HG03025 (cell line): ENCODE results near the gene MAK.
A peak's percentile ranks its signal among the peaks of the same experiment; 100 is the strongest.
"Not testable (repeated sequence)": the region's sequence is repeated elsewhere in the genome, so short reads cannot be mapped to it uniquely, and the experiment has no call there.

ENCODE experiments used
- ATAC-seq: cut with Tn5 transposase; IDR thresholded peaks from one replicate; pipeline ENCODE4 v1.9.1; 2021; ENCODE audit warnings: mild to moderate bottlenecking, moderate library complexity; ENCODE audit not compliant: unreplicated experiment, low FRiP score

Gene MAK

DNA sequence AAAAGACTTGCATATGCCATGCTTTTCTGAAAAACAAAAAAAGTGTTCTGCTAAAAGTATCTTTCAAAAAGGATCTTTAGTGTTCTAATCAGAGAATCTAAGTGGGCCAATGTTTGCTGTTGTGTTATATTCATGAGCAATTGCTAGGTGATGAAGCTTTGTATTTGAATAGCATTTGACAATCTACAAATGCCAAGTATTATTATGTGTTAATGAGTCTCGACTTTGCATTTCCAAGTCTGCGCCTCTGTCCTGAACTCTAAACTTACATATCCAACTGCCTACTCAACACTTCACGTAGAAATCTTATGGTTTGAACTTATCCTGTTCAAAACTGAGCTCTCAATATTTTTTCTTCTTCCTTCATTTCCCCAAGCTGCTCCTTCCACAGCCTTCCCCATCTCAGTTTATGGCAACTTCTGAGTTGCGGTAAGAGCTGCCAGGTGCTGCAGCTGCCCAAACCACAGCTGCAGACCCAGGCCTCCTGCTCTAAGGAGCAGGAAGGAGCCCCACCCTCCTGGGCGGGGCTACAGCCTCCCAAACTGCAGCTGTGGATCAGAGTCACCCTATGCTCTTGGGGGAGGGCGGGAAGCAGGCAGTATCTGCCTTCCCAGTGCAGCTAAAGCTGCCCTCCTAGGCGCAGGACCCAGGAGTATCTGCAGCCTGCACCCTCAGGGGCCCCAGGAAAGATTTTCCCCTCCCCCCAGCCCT lies 16.7 kb upstream of the MAK start:
- ATAC-seq, result no peak

DNA sequence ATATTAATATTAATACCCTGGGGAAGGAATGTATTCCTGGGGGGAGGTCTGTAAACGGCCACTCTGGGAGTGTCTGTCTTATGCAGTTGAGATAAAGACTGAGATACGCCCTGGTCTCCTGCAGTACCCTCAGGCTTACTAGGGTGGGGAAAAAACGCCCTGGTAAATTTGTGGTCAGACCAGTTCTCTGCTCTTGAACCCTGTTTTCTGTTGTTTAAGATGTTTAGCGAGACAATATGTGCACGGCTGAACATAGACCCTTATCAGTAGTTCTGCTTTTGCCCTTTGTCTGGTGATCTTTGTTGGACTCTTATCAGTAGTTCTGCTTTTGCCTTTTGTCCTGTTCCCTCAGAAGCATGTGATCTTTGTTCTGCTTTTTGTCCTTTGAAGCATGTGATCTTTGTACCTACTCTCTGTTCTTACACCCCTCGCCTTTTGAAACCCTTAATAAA lies 15.5 kb upstream of the MAK start:
- not testable (repeated sequence) for ATAC-seq

- no peak for ATAC-seq
Measured at GRCh38 chr6:10852361-10852960, 14.1 kb upstream of the MAK start.

GRCh38 chr6:10850728-10851127 lies 12.4 kb upstream of the MAK start:
- no peak for ATAC-seq

- ATAC-seq, result no peak
Measured at GRCh38 chr6:10849901-10850300, 11.6 kb upstream of the MAK start.

- ATAC-seq, result no peak
Measured at GRCh38 chr6:10847684-10848083, 9.3 kb upstream of the MAK start.

DNA sequence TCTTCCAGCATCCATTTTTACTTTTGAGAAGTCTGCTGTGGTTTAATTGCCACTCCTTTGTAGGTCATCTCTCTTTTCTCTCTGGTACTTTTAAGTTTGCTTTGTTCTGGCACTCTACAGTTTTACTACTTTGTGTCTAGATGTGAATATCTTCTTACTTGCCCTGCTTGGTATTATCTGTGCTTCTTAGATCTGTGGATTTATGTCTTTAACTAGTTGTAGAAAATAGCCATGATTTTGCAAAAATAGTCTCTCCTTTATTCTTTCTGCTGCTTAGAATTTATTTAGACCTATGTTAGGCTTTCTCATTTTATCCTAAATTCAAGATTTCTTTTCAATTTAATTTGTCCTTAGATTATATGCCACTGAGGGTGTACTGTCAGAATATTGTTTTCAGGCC lies 5.2 kb upstream of the MAK start:
- ATAC-seq, result no peak

DNA sequence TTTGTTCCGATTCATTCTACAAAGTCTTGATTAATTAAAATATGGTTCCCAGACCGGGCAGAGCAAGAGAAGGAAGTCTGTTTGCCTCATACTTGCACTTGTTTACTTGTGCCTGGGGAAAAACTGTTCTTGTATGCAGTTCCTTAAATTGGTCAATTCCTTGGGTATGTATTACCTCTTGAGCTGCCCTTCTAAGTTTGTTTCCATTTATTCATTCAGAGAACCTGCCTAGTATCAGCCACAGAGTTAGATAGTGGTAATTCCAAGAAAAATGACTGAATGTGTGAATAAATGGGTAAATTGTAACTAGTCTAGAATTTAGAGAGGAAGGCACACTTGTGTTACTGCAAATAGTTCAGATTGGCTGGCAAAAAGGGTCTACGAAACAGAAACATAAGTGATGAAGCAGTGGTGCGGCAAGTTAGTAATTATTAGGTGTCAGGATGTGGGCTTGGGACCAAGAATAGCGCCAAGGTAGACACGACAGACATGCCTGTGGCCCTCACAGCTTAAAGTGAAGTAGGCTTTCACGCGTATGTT lies 525 bp upstream of the MAK start:
- peak; percentile 59 for ATAC-seq

GRCh38 chr6:10837622-10837994 lies 731 bp downstream of the MAK start:
- ATAC-seq, result no peak

GRCh38 chr6:10837009-10837621 lies 1.2 kb downstream of the MAK start:
- no peak for ATAC-seq

DNA sequence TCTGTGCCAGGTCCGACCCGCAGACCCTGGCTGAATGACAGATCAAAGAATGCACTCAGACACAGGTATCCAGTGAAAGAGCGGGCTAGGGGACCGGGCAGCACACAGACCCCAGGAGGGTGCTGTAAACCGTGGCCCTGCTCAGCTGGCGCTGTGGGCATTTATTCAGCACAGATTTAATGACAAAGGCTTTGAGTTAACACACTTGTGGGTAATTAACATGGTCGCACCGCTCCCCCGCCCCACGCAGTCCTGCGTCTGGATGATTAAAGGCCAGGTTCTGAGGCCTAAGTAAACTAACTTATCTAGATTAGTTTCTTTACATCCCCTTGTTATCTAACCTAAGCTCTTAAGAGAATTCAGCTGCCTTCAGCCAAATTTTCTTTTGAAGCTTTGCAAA lies 3.5 kb downstream of the MAK start:
- ATAC-seq, result no peak

DNA sequence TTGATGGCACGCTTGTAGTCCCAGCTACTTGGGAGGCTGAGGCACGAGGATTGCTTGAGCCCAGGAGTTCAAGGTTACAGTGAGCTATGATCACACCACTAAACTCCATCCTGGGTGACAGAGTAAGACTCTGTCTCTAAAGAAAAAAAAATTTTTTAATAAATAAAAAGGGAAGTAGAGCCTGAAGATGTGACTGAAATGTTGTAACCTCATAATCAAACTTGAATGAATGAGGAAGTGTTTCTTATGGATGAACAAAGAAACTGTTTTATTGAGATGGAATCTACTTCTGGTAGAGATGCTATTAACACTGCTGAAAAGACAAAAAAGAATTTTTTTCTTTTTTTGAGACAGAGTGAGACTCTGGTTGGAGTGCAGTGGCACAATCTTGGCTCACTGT lies 6.7 kb downstream of the MAK start:
- no peak for ATAC-seq

- ATAC-seq, result no peak
Measured at GRCh38 chr6:10824819-10825218, 13.5 kb downstream of the MAK start.

DNA sequence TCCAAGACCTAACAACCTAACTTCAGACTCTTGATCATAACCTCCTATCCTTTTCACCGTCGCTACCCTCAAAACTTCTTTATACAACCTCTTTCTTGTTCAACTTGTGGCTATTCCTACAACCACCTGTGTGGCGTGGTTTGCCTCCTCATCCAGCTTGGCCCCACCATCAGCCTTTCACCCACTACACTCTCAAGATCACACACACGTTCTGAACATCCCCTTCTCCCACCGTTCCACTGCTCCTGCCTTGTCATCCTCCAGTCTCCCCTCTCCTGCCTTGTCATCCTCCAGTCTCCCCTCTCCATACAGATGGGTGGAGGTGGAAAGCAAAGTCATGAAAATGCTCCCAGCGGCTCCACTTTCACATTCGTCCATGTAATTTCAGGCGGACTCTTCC lies 14.0 kb downstream of the MAK start:
- no peak for ATAC-seq

GRCh38 chr6:10814176-10814575 lies 24.2 kb downstream of the MAK start:
- ATAC-seq, result not testable (repeated sequence)

- no peak for ATAC-seq
Measured at GRCh38 chr6:10809098-10809497, 29.2 kb downstream of the MAK start.

GRCh38 chr6:10808376-10808775 lies 30.0 kb downstream of the MAK start:
- ATAC-seq, result no peak

GRCh38 chr6:10801224-10801848 lies 37.0 kb downstream of the MAK start:
- ATAC-seq, result peak; percentile 72

GRCh38 chr6:10800810-10801209 lies 37.5 kb downstream of the MAK start:
- ATAC-seq, result no peak

DNA sequence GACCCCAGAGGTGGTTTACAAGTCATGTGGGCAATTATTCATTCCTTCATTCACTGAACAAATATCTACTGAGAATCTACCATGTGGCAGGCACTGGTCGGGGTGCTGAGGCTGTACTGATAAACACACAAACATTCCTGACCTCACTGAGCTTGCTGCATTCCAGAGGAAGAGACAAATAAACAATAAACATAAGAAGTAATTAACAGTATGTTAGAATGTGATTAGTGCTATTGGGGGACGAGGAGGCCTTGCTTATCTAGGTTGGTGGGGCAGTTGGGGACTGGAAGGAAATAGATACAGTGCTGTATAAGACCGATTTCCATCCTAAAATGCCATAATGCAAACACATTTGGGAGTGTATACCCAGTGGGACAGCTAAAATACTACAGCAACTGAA lies 44.1 kb downstream of the MAK start:
- ATAC-seq, result no peak

DNA sequence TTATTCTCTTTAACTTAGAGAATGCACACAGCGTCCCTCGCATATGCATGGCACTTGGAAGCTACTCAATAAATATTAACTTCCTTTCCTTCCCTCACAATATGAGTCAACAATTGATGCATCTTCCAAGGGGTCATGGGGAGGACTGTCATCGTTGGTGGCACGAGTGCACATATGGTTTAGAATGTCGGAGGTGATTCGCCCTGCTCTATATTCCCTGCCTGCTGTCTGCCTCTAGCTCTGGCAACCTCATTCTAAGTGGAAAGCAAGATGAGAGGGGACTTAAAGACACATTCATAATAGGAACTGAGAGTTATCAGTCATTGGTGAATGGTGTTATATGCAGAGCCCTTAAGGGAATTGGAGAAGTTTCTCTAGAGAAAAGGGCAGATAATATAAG lies 44.6 kb downstream of the MAK start:
- ATAC-seq, result no peak
